GM21423 (cell line): ENCODE measurements around the gene SUSD2.
"Not testable (repeated sequence)": the region's sequence is repeated elsewhere in the genome, so short reads cannot be mapped to it uniquely, and the experiment has no call there.

Source experiments
- ATAC-seq: cut with Tn5 transposase; IDR thresholded peaks from one replicate; pipeline ENCODE4 v1.9.1; 2021; ENCODE audit warnings: mild to moderate bottlenecking, moderate library complexity; ENCODE audit not compliant: unreplicated experiment

The SUSD2 gene

GRCh38 chr22:24181088-24181995 is at the start of gene SUSD2:
TSS of gene SUSD2 (plus strand) at chr22:24181487. CDS start at chr22:24181520, 33 bp downstream.
- ATAC-seq: no peak

- ATAC-seq: no peak
Measured at GRCh38 chr22:24133187-24133965, 47.9 kb upstream of the SUSD2 start.

DNA sequence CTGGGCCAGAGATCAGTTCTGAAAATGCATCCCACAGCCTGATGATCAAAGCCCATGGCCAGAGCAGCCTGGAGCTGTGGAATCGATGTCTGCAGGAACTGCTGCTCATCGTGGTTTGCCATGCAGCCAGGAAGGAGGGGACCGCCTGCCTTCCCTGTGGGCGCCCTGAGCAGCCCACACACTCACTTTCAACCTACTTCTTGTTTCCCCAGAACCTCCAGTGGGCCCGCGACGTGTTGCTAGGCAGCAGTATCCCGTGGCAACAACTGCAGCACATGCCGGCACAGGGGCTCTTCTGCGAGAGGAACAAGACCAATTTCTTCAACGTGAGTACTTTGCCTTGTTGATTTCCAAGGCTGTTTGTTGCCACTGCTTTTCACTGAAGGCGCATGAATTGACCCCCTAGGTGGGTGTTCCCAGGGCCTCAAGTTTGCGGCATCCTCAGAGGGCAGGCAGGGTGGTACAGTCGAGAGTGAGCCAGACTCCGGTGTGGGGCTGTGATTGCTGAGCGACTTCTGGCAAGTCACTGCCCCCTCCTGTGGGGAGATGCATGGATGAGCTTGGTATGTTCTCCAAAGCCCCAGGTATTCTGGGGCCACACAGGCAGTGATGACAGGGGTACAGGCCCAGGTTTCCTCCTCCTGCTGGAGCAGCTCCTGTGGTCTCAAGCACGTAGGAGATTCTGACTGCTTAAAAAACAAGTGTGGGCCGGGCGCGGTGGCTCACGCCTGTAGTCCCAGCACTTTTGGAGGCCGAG is 47.0 kb upstream of the SUSD2 start:
- ATAC-seq: no peak

GRCh38 chr22:24136533-24136932 is 44.8 kb upstream of the SUSD2 start:
- not testable (repeated sequence) for ATAC-seq

DNA sequence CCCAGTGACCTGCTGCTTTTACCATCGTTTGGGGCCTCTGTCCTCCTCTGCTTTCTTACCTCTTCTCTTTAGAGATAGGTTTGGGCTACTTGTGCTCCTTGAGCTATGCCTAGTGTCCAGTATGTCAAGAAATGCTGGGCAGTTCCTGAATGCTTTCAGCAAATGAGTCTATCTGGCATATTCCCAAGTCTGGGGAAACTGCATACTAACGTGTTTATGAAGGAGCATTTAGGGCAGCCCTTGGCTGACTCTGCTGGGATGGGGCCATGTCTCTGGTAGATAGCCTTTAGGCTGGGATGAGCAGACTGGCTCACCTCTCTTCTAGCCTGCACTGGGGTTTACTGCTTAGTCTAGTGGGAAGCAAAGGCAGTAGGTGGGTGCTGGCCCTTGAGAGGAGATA is 43.7 kb upstream of the SUSD2 start:
- no peak for ATAC-seq

DNA sequence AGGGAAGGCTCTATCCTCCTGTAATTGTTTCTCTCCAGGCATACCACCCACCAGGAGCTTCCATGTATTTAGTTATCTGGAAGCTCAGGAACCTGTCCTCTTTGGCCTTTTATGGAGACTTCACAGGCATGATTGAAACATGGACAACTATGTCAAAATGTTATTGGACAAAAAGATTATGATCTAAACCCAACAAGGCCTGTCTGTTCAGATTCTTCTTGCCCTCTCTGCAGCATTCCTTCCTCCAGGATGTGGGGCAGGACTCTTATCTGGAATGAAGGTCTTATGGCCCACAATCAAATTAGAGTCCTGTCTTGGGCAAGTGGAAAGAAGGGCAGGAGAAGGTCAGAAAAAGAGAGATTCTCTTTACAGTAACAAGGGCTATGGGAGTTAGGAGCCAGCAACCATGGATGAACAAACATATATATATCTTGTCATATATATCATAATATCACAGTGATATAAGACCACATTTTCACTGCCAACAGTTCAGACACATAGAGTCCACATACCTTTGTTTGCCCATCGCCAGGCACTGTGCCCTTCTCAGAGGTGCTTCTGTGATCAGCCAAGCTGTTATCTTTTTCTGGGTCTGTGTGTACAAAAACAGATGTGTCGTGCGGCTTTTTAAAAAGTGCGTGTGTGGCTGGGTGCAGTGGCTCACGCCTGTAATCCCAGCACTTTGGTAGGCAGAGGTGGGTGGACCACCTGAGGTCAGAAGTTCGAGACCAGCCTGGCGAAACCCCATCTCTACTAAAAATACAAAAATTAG is 42.5 kb upstream of the SUSD2 start:
- ATAC-seq: no peak

GRCh38 chr22:24140357-24140756 is 40.9 kb upstream of the SUSD2 start:
- ATAC-seq: no peak

GRCh38 chr22:24141586-24141985 is 39.7 kb upstream of the SUSD2 start:
- ATAC-seq: no peak

- ATAC-seq: no peak
Measured at GRCh38 chr22:24142241-24142640, 39.0 kb upstream of the SUSD2 start.

GRCh38 chr22:24142831-24143230 is 38.5 kb upstream of the SUSD2 start:
- no peak for ATAC-seq

DNA sequence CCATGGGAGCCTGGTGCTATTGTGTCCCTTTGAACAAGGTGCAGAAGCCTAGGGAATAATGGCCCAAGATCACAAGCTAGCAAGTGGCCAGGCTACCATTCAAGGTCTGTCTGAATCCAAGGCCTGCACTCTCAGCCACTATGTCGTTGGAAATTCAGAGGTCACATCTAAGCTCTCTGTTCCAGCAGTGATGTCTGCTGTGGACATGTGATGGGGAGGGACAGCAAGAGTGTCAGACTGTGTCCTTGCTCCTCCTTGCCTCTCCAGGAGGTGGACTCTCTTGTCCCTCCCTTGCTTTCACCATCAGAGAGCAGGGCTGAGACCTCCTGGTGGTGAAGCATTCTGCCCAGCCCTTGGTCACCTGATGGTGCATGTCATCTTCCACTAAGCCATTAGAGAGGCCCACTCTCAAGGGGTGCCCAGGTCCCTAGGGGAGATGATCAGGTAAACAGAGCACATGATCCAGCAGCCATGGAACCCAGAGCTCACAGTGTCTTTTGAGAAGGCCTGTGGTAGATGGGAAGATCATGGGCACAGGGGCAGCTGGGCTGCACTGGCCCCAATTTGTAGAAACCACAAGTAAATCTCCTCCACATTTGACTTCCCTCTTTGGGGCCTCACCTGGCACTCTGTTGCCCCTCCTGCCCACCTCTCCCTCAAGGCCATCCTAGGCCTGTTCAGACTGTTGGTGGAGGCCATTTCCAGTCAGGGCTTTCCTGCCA is 37.1 kb upstream of the SUSD2 start:
- ATAC-seq: no peak

DNA sequence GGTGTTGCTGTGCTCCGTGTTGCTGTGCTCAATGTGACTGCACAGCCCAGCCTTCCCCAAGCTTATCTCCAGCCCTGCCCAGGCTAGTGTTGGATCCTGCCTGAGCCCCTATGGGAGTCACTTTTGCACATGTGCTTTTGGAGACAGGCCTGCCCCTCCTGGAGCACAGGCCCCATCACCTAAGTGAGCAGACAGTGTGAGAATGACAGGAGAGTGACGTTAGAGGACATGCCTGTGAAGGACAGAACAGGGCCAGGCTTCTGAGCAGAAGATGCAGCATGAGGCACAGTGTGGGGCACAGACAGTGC is 36.6 kb upstream of the SUSD2 start:
- ATAC-seq: no peak

DNA sequence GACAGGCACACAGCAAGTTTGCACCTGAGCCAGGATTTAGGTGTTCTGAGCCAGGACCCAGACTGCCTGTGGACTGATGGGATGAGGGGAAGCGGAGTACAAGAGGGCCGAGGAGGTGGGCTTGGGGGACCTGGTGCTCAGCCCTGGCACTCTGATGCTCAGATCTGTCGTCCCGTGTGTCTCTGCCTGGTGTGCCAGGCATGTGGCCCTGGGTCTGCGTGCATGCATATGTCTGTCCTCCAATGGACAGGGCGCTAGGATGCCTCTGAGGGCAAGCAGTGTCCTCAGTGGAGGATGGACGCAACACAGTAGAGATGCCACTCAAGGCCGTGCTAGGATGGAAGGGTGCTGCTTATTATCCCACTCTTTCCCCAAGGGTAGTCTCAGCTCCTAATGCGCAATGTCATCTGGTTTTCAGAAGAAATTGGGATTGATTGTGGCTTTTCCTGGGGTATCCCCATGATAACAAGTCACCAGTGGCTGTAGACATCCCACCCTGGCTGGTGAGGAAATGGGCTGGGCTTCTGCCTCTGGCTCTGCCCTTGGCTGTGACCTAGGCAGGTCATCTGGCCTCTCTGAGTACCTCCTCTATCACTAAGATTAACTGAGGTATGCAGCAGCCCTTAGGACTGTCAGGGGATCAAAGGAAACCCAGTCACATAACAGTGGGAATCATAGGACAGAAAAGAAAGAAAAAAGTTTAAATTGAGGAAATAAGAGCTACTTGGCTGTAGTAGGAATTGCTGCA is 35.7 kb upstream of the SUSD2 start:
- no peak for ATAC-seq

DNA sequence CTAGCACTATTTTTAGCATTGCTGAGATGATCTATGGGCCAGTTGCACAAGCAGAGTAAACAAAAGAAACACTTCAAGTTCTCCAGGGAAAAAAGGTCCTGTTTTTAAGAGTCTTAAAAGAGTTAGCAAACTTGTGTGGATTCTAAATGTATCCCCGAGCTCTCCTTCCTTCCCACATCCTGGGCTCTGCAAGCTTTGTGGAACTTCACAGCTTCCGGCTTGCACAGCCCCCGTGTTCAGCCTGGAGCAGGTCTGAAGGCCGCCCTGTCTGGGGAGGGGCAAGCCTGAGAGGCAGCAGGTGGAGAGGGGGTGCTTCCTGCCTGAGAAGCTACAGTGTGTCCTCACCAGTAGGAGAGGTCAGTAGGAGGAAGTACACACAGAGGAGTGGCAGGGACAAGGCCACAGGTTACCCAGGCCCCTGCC is 35.1 kb upstream of the SUSD2 start:
- peak; percentile 79 for ATAC-seq

GRCh38 chr22:24146791-24147353 is 34.4 kb upstream of the SUSD2 start:
- ATAC-seq: no peak

DNA sequence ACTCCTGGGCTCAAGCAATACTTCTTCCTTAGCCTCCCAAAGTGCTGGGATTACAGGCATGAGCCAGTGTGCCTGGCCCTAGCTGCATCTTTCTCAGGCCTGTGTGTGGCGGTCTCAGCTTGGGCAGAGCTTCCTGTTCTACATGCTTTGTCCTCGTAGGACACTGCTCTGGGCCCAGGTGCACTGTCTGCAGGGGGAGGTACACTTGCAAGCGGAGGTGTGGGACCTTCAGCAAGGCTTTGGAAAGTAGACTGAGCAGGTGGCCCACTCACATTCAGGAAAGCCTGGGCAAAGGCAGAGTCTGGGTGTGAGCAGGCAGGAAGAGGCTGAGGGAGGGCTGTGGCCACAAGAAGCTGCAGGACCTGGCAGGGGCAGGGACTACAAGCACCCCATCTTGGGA is 33.6 kb upstream of the SUSD2 start:
- no peak for ATAC-seq

DNA sequence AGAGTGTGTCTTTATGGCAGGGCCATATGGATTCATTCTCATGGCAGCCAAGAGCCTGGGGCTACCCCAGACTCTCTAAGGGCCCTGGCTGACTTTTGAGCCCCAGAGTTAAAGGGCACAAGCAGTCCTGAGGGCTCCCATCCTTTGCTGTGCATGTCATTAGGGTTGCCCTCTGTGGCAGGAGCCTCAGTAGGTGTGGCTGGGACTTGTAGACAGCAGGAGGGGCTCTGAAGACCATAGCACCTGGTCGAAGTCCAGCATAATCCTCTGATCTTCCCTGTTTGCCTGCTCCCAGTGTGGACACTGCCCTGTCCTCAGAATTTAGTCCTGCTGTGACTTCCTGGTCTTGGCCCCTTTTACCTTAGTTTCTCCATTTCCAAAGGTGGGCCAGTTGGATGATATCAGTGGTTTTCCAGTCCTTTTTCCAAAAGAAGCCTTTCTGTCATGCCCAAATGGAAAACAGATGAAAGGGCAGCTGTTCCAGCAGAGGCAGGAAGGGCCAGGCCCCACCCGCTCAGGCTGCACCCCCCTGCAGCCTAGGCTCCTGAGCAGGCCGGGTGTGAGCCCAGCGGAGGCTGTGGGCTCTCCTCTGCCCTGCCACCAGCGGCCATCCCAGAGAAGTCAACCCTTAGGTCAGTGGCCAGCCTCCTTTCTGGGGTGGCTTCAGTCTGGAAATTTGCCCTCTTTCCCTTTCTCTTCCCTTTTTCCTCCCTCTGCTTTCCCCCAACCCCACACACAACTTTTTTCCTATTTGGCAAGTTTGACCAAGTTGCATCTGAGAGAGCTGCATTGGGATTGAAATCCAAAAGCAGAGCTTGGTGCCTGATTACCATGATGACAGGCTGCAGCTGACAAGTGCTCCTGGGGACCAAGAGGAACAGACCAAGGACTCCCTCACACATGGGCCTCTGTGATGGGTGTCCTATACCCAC is 32.8 kb upstream of the SUSD2 start:
- no peak for ATAC-seq

- ATAC-seq: no peak
Measured at GRCh38 chr22:24149198-24149590, 32.1 kb upstream of the SUSD2 start.
